ENCODE data around the gene RAI14. TPM values are rescaled to one million over a fixed set of nuclear protein-coding genes. Genes with fewer than 3 reads are reported as not detected.

Gene RAI14
- total RNA-seq, 1 donor from 2014 or later = 307 TPM

DNA sequence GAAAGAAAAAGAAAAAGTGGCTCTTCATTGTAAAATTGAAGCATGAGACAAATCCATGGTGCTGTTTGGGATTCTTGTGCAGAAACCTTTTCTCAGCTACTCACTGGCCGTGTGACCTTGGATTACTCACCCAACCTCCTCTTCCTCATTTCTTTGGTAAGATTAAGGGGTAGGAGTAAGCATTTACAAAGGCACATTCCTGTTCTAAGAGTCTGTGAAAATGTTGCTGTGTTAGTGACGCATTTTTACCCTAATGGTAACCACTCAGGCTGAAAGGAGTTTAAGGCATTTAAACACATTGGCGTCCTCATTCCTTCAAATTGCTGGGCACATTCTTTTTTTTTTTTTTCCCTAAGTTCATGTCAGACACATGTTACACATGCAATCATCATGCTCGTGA is 4.3 kb downstream of the RAI14 start:
- peaks cover 87% of the 10 kb centered on the region for H3K79me2 ChIP-seq (ENCODE audit: insufficient read depth, low read length)
- H3K36me3 ChIP-seq (ENCODE audit: insufficient read depth, low read length) = peaks cover 14% of the 10 kb centered on the region
- peaks cover 15% of the 10 kb centered on the region for H3K36me3 Mint-ChIP-seq (ENCODE audit: low read depth, unreplicated experiment)
- H3K27ac ChIP-seq (ENCODE audit: low read depth, low read length) = peak overlapping the region; percentile 93
- H3K4me2 ChIP-seq (ENCODE audit: low read length) = peak overlapping the region; percentile 90
- H3K9me3 Mint-ChIP-seq (ENCODE audit: unreplicated experiment) = no peaks in the 10 kb centered on the region
- H3K27me3 Mint-ChIP-seq (ENCODE audit: low read depth, unreplicated experiment) = no peaks in the 10 kb centered on the region
- H4K20me1 ChIP-seq (ENCODE audit: insufficient read depth, low read length) = peaks cover 21% of the 10 kb centered on the region
- peaks cover 29% of the 10 kb centered on the region for H3K4me1 Mint-ChIP-seq (ENCODE audit: low read depth, unreplicated experiment)
- H3K4me3 ChIP-seq (ENCODE audit: insufficient read depth, low read depth, low read length) = peak overlapping the region; percentile 18
- peak overlapping the region; percentile 100 for H3K9ac ChIP-seq (ENCODE audit: low read length)
- H3K9me3 ChIP-seq (ENCODE audit: insufficient read depth, low read depth, low read length) = no peaks in the 10 kb centered on the region
- TF ChIP-seq EZH2 (IDR thresholded peaks at IDR 0.05; ENCODE audit: insufficient read depth, low read length) = no peak
- TF ChIP-seq, protein P1, sequence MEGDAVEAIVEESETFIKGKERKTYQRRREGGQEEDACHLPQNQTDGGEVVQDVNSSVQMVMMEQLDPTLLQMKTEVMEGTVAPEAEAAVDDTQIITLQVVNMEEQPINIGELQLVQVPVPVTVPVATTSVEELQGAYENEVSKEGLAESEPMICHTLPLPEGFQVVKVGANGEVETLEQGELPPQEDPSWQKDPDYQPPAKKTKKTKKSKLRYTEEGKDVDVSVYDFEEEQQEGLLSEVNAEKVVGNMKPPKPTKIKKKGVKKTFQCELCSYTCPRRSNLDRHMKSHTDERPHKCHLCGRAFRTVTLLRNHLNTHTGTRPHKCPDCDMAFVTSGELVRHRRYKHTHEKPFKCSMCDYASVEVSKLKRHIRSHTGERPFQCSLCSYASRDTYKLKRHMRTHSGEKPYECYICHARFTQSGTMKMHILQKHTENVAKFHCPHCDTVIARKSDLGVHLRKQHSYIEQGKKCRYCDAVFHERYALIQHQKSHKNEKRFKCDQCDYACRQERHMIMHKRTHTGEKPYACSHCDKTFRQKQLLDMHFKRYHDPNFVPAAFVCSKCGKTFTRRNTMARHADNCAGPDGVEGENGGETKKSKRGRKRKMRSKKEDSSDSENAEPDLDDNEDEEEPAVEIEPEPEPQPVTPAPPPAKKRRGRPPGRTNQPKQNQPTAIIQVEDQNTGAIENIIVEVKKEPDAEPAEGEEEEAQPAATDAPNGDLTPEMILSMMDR (IDR thresholded peaks at IDR 0.05; ENCODE audit: insufficient read depth, low read depth, low read length) = no peak
- FAIRE-seq = peak; percentile 73
- peak overlapping the region; percentile 30 for H3K4me3 Mint-ChIP-seq (ENCODE audit: unreplicated experiment)
- peaks cover 35% of the 10 kb centered on the region for H3K4me1 ChIP-seq (ENCODE audit: insufficient read depth, low read length)
- no peaks in the 10 kb centered on the region for H3K27me3 ChIP-seq (ENCODE audit: insufficient read depth, low read length)
- H3K27ac Mint-ChIP-seq (ENCODE audit: unreplicated experiment) = peak overlapping the region; percentile 72
- H2AFZ ChIP-seq (ENCODE audit: low read depth, low read length) = no peak overlapping the region
- DNase-seq (ENCODE audit: low read depth) = peak; percentile 99

DNA sequence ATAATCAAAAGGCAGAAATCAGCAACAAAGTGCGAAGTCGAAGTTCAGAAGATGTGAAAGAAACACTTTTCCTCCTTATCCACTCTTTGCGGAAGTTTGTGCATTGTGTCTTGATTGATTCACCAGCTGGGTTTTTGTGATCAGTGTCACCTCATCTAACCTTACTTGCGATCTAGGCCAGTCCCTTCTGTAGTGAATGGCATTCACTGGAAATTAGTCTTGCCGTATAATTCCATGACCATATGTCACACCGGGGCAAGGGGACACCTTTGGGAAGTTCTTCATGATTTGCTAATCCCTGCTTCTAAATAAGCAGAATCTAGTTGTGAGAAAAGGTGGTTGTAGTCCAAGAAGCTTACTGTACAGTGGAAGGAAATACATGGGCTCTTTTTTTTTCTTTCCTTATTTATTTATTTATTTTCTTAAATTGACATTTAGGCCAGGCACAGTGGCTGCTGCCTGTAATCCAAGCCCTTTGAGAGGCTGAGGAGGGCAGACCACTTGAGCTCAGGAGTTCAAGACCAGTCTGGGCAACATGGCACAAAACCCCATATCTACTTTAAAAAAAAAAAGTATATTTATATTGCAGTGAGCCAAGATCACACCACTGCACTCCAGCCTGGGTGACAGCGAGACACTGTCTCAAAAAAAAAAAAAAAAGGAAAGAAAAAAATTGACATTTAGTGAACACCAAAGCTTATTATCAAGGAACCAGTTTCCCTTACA is 7.8 kb downstream of the RAI14 start:
- no peak overlapping the region for H3K27ac Mint-ChIP-seq (ENCODE audit: unreplicated experiment)
- Histone ChIP-seq H3K9me3 (ENCODE audit: insufficient read depth, low read depth, low read length) (no peaks in the 10 kb centered on the region), H3K4me1 (ENCODE audit: insufficient read depth, low read length) (peaks cover 43% of the 10 kb centered on the region), H3K9ac (ENCODE audit: low read length) (no peak overlapping the region), H3K27ac (ENCODE audit: low read depth, low read length) (peak overlapping the region; percentile 21), H2AFZ (ENCODE audit: low read depth, low read length) (no peak overlapping the region), H3K27me3 (ENCODE audit: insufficient read depth, low read length) (no peaks in the 10 kb centered on the region), H3K4me2 (ENCODE audit: low read length) (no peak overlapping the region), H3K36me3 (ENCODE audit: insufficient read depth, low read length) (peaks cover 27% of the 10 kb centered on the region), H3K4me3 (ENCODE audit: insufficient read depth, low read depth, low read length) (no peak overlapping the region), H3K79me2 (ENCODE audit: insufficient read depth, low read length) (peaks cover 97% of the 10 kb centered on the region), H4K20me1 (ENCODE audit: insufficient read depth, low read length) (peaks cover 46% of the 10 kb centered on the region)
- DNase-seq (ENCODE audit: low read depth) = no peak
- TF ChIP-seq, protein P1 (IDR thresholded peaks at IDR 0.05; ENCODE audit: insufficient read depth, low read depth, low read length) = no peak
- TF ChIP-seq EZH2 (IDR thresholded peaks at IDR 0.05; ENCODE audit: insufficient read depth, low read length) = no peak
- FAIRE-seq = no peak
- no peaks in the 10 kb centered on the region for H3K9me3 Mint-ChIP-seq (ENCODE audit: unreplicated experiment)
- H3K36me3 Mint-ChIP-seq (ENCODE audit: low read depth, unreplicated experiment) = peaks cover 30% of the 10 kb centered on the region
- H3K4me1 Mint-ChIP-seq (ENCODE audit: low read depth, unreplicated experiment) = peaks cover 43% of the 10 kb centered on the region
- no peaks in the 10 kb centered on the region for H3K27me3 Mint-ChIP-seq (ENCODE audit: low read depth, unreplicated experiment)
- no peak overlapping the region for H3K4me3 Mint-ChIP-seq (ENCODE audit: unreplicated experiment)

Measured in astrocyte (in vitro differentiated cells and primary cell).